Inflammatory macrophage treated with lipopolysaccharide for 4 hours (primary cell): ENCODE data around the gene SMOC2.
"Not testable (repeated sequence)": the region's sequence is repeated elsewhere in the genome, so short reads cannot be mapped to it uniquely, and the experiment has no call there.

Experiments used
- DNase-seq: peaks from one replicate; pipeline ENCODE4 v3.0.0-alpha.2; 2020

SMOC2 gene

DNA sequence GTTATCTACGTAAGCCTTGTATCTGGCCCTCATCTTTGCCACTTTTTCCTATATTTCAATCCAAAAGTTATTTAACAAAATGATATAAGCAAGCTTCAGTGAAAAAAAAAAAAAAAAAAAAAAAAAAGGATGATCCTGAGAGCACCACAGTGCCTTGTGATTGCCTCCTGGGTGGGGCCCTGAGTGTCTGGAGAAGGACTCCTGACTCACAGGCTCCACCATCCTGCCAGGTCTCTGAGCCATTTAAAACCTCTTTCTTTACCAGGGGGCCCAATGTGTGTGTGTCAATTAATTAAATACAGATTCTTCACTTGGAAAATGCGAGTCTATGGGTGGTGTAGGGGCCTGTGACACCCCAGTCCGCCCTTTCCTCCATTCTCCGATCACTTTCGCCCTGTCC lies 105.2 kb downstream of the SMOC2 start:
- DNase-seq, result no peak

DNA sequence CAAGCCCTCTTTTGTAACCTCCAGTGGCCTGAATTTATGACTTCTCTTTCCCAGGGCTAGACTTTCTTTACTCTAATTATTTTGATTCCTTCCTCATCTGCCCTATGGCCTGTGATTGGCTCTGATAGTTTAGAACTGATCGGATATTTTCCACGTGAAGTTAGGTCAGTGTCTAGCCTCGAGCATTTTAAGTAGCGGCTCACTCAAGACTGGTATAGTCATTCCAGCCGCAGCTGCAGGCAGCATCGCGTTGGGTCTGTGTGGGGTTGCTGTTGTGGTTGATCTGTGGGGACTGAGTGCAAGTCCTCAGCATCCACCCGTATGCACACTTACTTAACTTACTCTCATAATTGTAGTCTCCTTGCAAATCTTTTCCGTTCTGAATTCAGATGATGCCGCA lies 105.7 kb downstream of the SMOC2 start:
- DNase-seq, result no peak

DNA sequence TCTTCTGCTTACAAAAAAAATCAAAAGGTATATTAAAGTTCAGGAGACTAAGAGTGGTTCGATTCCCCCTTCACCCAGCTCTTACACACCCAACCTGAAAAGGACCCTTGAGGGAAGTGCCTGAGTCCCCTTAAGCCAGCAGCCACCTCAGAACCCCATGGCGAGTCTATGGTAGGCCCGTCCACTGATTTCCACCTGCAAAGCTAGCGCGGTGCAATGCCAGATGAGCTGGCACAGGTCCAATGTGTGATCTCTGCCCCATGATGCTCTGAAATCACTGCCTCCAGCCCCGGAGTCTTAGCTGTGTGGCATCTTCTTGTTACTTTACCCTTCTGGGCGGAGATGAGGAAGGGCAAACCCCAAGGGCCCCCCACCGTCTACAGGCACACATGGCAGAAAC lies 109.3 kb downstream of the SMOC2 start:
- DNase-seq, result no peak

DNA sequence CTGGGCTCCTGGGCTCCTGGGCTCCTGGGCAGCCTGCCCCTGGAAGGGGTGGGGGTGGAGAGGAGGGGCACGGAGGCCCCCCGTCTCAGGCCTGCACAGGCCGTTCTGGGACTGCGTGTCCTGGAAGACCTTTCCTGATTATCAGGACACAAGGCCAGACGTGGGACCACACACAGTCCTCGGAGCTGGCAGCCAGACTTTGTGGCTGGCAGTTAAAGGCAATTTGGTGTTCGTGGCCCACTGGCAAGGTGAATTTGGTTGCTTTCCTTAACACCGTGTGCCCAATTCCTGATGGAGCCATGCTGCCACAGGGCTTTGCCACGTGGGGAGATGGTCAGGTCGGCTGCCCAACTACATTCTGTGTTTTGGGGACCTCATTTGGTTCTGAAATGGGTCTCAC lies 113.5 kb downstream of the SMOC2 start:
- DNase-seq, result no peak

DNA sequence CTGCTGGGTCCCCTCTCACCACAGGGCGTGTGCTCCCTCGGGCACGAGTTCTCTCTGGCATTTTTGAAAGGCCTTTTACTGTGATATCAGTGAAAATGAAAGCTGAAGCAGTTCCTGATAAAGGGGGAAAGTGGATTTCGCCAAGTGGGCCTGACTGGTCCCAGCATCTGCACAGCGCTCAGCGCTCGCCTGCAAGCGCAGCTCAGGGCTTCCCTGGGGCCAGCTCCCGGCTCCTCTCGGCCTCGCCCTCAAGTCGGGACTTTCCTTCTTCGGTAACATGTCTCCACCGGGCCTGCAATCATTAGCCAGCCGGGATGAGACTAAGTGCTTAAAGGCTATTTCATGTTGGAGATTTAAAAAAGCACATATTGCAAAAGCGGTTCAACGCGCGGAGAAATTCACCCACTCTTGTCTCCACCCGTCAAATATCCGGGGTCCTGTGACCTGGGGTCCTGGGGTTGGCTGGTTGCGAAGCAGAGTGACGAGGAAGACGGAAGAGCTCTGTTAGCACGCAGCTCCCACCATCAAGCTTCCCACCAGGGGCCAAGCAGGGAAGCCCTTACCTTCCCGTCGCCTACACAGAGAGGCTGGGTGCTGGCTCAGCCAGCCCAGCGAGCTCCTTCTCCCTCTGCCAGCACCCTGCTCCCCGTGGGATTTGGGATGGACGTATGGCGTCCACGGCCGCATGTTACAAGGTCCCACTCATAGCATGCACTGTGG lies 114.1 kb downstream of the SMOC2 start:
- DNase-seq, result no peak

DNA sequence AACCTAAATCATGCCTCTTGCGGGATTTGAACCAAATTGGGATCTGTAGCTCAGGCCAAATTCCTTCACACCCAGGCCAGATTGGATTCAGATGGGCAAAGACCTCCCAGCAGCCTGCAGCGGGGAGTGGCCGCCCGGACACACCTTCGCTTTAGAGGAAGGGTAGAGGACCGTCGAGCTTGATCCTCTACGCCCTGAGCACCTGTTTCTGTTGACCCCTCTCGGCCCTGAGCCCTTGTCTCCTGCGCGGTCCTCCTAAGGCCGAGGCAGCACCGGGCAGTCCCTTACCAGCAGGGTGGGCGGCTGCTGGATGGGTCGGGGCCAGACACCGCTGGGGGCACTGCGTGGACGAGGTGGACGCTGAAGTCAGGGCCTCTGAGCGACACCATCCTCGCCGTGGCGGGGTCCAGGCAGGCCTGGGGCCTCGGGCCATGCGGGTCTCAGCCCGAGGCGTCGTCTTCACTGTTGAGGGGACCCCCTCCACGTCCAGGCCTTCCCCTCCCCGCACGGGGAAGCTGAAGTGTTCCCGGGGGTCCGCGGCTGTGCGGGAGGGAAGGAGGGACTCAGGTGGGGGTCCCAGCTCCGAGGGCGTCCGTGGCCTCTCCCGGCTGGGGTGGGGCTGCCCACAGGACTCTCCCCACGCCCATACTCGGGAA lies 114.8 kb downstream of the SMOC2 start:
- no peak for DNase-seq

DNA sequence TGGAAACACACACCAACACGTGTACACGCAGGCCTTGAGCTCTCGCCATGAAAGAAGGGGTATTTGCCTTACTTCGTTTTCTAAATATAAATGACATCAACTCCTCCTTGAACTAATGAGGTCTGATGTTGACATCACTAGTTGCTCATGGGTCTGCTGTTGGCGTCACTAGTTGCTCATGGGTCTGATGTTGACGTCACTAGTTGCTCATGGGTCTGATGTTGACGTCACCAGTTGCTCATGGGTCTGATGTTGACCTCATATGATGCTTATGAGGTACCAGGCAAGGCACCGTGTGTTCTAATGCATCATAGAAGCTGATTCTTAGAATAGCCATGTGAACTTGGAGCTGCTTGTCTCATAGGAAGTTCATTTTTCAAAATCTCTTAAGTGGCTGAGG lies 116.5 kb downstream of the SMOC2 start:
- no peak for DNase-seq

DNA sequence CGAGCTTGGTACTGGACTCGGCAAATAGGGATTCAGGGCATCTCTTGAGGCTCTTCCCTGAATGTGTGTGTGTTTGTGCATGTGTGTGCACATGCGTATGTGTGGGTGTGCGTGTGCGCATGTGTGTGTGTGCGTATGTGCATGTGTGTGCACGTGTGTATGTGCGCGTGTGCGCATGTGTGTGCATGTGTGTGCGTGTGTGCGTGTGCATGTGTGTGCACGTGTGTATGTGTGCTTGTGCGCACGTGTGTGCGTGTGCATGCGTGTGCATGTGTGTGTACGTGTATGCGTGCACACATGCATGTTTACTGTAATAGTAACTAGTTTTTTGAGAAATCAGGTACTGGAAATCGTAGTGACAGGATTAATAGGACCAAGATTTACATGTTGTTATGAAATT lies 117.7 kb downstream of the SMOC2 start:
- no peak for DNase-seq

DNA sequence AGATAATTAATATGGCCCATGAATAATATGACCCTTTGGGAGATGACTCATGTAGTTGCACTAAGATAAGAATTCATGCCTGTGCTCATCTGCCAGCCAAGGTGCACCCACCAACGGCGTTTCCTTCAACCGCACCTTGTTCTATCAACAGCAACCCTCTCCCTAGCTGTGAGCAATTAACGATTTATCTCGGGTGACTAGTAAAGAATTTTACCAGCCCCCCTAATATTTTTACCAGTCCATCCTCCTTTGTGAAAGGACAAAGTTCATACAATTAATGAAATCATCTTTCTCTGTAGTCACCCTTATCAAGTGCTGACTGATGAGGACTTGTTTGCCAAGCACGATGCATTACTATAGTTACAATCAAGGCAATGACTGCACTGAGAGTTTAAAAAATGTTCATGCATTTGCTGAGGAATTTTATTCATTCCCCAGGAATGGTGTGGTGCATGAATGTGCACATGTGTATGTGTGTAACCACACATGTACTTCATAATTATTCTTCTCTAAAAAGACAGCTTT lies 118.7 kb downstream of the SMOC2 start:
- DNase-seq, result no peak

DNA sequence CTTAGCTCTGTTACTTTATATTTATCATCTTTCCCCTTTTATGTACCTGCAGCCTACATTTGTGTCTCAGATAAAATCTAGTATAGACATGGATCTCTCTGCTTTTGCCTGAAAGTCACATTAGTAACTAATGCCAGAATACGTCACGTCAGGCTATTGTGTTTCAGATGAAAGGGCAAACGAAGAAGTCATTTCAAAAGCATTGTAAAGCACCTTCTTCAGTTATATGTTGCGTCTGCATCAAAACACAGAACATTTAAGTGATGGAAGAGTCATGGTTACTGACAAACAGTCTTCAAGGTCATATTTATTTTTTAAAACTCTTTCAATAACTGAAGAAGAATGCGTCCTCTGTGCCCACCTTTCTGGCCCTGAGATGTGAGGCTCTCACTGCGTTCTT lies 119.1 kb downstream of the SMOC2 start:
- no peak for DNase-seq

DNA sequence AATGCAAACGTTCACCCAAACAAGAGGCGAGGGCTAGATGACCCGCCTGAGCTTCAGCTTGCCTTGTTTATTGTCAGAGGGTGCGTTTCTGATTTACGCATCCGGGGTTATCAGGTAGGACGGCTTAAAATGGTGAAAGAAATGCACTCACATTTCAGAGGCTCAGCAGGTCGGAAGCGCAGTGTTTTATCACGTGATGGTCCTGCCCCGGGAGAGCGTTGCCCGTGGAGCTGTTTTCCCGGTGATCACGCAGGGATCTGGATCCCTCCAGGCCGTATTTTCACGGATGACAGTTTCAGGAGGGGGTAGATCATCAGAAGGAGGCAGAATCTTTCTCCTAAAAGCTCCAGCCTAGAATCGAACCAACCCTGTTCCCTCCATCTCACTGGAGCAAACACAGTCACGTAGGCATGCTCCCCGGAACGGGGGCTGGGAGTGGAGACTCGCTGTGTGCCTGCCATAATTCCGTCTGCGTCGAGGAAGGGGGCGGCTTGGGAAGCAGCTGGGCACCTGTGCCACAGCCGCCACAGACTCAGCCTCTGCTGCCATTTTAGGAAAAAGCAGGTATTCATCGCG lies 121.7 kb downstream of the SMOC2 start:
- no peak for DNase-seq

DNA sequence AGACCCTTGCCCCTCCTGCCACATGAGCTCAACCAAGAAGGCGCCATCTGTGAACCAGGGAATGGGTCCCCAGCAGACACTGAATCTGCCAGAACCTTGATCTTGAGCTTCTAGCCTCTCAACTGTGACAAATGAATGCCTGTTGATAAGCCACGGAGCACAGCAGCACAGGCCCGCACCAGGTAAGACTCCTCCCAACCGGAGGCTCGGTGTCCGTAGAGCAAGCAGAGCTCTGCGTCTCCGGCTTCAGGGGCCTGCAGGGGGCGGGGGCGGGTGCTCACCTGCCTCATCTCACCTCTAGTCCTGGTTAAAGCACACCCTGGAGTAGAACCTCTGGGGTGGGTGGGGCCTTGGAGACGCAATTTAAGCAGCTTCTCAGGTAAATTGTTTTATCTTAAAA lies 122.7 kb downstream of the SMOC2 start:
- DNase-seq, result no peak

DNA sequence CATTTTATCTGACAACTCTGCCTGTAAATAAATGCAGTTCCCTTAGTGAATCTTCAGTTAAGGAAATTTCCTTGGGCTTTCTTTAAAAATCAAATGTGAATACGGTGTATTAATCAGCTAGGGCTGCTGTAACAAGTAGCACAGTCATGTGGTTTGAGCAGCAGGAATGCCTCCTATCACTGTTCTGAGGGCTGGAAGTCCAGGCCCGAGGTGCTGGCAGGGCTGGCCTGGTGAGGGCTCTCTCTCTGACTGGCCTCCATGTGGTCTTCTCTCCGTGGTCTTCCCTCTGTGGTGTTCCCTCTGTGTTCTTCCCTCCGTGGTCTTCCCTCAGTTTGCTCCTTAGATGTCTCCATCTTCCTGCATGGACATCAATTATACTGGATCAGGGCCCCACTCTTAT lies 124.1 kb downstream of the SMOC2 start:
- no peak for DNase-seq

DNA sequence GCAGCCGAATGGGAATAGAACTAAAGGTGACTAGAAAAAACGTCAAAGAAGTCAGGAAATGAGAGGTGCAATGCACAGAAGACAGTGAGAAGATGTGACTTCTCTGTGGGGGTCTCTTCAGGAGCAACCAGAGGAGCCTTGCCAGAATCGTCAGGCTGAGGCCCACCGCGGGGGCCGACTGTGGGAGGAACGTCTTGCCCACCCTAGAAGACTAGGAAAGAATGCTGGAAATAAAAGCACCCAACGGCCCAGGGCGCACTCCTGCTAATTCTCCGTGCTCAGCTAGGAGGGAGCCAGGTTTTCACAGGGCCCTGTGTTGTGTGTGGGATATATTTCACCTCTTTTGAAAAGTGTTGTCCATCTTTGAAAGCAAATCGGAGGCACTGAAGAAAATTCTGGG lies 129.2 kb downstream of the SMOC2 start:
- no peak for DNase-seq

DNA sequence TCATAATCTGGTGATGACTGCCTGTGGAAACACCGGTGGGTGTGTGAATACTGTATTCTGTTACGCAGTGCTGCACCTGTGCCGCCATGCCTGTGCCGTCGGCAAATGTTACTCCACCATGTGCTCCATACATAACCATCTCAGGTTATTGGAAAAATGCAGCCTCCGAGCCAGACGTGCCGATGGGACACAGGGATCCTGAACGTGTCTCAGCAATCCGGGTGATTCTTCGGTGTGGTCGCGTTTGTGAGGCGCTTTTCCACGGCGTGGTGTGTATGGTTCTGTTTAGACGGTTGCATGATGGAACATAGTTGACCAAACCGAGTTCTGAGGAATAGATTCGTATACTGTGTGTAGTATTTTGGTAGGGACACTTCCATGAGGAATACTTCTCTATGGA lies 130.3 kb downstream of the SMOC2 start:
- DNase-seq, result no peak

DNA sequence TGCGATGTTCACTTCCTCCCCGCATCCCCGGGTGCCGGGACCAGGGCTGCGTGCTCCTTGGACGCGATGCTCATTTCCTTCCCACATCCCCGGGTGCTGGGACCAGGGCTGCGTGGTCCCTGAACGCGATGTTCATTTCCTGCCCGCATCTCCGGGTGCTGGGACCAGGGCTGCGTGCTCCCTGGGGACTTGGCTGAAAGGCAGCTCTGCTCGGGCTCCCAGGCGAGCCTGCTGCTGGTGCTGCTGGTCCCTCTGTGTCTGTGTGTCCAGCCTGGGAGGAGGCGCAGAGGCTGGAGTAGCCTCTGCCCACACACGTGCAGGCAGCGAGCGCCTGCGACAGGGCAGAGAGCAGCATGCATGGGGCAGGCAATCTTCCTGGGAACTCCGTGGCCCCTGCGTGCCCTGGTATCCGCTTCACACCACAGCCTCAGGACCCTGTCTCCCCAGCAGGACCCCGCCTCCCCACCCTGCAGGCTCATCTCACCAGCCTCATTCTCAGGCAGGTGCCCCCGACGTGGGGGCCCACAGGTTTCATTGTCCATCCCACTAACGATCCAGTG lies 132.4 kb downstream of the SMOC2 start:
- not testable (repeated sequence) for DNase-seq

DNA sequence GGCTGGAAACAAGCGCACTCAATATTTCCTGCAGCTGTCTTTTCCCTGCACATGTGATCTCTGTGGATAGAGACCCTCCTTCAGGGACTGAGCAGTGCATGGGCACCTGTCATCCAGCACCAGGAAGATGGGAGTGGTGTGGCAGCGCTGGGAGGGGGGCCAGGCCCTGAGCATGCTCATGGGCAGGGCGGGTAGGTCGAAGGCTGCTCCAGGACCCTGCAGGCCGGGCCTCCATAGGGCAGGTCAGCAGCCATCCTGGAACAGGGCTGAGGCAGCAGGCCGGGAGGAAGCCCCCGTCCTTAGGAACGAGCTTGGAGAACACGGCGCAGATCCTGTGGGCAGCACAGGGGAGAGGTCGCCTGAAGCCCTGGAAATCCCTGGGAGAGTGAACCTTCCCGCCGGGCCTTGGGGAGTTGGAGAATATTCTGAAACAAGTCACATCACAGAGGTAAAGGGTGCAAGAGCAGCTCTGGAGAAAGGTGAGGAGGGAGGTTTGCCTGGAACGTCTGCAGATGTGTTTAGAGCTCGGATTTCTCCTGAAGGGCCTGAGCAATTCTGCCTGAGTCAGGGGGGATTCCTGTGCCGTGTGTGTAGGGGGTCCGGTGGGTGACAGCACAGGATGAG lies 133.2 kb downstream of the SMOC2 start:
- DNase-seq, result no peak

DNA sequence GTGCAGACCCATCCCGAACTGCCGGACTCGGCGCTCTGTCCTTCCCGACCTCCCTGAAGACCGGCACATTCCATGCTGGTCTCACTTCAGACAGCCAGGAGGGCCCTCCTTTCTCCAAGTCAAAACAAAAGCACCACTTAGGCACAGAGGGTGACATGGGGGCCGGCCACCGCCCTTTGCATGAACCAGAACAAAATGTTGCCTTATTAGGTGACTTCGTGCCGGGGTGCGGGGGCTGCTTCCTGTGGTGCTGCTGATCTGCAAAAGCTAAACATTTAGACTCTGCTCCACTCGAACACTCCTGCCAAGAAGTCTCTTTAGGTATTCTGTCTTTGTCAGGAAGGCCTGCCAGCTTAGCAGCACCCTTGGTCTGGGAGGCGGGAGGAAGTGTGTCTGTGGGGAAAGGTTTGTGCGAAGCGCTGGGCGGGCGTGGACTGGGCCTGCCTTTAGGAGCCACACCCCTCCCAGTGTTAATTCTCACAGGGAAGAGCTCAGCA lies 133.8 kb downstream of the SMOC2 start:
- DNase-seq, result no peak

DNA sequence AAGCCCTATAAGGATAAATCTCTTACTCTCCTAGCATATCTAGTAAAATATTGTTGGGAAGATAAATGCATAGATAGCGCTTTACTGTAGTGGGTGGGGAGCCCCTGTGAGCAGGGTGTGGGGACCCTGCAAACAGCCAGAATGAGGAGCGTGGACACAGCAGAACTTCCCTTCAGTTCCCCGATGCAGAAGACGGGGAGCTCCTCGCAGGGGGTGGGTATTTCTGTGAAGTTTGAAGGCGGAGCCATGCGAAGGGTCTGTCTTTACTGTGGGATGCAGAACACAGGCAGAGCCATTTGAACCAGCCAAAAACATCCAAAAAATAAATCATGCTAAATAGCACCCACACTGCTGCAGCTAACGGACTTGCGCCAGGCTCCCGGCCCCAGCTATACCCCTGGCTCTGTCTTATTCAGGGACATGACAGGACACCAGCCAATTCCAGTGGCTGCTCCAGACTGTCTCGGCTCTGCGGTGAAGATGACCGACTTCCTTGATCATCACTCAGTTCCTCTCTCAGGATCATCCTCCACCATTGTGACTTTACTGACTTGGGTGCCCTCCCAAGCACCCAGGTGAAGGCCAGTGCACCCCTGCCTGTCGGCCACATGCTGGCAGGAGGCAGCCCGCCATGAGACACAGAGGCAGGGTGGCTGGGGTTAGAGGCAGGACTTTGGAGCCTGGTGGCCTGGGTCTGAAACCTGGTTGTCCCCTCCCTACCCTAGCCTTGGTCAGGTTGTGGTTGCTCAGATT lies 134.5 kb downstream of the SMOC2 start:
- no peak for DNase-seq

DNA sequence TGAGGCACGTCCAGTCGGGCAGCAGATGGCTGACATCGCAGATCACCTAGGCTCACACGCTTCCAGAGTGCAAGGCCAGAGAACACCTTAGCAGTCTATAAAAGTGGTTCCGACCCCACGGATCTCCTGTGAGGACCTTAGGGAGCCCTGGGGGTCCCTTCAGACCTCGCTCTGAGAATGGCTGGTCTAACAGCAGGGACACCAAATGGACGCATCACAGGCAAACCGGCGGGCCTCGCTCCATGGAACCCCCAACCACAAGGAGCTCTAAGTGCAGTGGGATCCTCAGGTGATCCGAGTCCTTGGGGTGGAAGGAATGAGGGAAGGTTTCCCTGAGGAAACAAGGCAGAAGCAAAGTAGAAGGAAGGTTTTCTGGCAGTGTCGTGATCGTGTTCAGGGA lies 135.4 kb downstream of the SMOC2 start:
- no peak for DNase-seq

DNA sequence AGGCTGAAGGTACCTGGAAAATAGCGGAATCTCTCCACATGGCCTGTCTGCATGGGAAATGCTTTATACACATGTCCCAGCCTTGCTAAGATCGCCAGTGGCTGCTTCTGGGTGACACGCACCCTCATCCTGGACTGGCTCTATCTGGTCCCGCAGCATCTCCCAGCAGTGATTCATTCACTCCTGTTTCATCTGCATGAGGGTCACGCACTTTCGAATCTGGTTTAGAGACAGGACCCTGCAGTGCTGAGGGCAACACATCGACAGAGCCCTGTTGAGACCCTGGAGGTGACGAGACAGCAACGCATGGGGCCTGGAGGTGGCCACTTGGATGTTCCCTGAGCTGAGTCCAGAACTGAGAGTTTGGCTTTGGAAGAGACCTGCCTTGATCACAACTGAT lies 136.5 kb downstream of the SMOC2 start:
- DNase-seq, result no peak

DNA sequence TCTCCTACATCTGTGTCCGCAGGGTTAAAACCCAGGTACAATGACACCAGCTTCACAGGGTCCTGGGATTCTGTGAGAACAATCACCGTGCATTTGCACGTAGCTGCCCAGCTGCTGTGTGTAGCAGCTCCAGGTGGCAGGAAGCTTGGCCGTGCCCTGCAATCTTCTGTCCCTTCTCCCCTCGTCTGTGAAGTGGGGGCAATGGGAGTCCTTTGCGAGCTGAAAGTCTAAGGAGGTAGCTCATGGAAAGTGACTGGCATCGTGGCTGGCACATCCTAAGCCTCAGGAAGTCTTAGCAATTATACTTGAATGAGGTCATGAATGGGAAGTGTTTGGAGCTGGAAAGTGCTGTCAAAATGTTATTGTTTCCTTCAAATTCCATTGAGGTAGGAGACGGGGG lies 137.1 kb downstream of the SMOC2 start:
- DNase-seq, result no peak

DNA sequence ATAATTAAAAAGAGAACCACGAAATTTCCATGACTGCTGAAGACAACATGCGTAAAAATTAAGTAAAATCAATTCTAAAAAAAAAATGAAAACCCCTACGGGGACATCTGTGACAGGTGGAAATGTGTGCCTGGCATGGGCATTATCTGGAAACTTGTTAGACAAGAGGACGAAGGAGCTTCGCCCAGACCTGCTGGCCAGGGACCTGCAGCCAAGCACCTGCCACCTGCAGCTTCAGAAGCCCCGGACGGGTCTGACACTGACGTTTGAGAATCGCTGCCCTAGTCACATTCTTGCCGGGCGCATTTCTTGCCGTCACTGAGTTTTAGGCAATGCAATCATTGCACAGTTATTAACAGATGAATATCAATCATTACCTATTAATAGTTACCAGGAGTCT lies 140.3 kb downstream of the SMOC2 start:
- DNase-seq, result no peak
